Gastrocnemius medialis (tissue), 4 donors: Measurements from ENCODE around the gene SIK2.

Experiments
- POLR2A ChIP-seq, 2 donors: fragments of 450-650 bp; IDR thresholded peaks; one replicate each; pipeline ENCODE4 v1.6.1; 2017; ENCODE audit warnings: antibody characterized with exemption in 2 of 2, mild to moderate bottlenecking in 2 of 2, moderate library complexity in 2 of 2
- TF ChIP-seq, protein P1 (sequence below), 5 experiments: fragments of 450-650 bp in 3 of 5; fragments of 200-600 bp in 2 of 5; sonication (generic) in 2 of 5; IDR thresholded peaks in 4 of 5; conservative IDR thresholded peaks in 1 of 5; 1 replicate in 4 of 5; 2 replicates in 1 of 5; pipeline ENCODE4 v1.5.1; 2016 to 2019; ENCODE audit warnings: antibody characterized with exemption in 5 of 5, mild to moderate bottlenecking in 3 of 5, moderate library complexity in 3 of 5

DNA sequence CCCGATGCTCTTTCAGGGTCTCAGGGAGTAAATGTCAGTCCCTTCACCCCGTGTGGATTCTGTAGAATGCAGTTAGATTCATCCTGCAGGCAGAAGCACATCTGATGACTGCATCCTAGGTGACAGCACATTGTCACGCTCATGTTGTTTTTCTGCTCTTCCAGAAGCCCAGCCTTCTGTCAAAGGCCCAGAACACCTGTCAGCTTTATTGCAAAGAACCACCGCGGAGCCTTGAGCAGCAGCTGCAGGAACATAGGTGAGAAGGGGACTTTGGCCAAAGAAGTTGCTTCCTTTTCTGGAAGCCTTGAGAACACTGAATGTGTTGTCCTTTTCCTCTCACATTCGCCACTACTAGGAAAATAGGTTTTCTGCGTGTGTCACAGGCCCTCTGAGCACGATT, 120.3 kb downstream of the SIK2 start:
- TF ChIP-seq, protein P1, sequence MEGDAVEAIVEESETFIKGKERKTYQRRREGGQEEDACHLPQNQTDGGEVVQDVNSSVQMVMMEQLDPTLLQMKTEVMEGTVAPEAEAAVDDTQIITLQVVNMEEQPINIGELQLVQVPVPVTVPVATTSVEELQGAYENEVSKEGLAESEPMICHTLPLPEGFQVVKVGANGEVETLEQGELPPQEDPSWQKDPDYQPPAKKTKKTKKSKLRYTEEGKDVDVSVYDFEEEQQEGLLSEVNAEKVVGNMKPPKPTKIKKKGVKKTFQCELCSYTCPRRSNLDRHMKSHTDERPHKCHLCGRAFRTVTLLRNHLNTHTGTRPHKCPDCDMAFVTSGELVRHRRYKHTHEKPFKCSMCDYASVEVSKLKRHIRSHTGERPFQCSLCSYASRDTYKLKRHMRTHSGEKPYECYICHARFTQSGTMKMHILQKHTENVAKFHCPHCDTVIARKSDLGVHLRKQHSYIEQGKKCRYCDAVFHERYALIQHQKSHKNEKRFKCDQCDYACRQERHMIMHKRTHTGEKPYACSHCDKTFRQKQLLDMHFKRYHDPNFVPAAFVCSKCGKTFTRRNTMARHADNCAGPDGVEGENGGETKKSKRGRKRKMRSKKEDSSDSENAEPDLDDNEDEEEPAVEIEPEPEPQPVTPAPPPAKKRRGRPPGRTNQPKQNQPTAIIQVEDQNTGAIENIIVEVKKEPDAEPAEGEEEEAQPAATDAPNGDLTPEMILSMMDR (IDR thresholded peaks at IDR 0.05 in 4 of 5, conservative IDR thresholded peaks at IDR 0.05 in 1 of 5), result no peak
- no peak for TF ChIP-seq POLR2A (IDR thresholded peaks at IDR 0.05)
